GM12878 (cell line): ENCODE measurements around the gene FPGS. TPM values are rescaled to one million over a fixed set of nuclear protein-coding genes. Genes with fewer than 3 reads are reported as not detected.
A peak's percentile ranks its signal among the peaks of the same experiment; 100 is the strongest.

Experiments used
- ATAC-seq: fragments of 200-7000 bp; cut with Tn5 transposase; 3 replicates; pipeline ENCODE4 v1.9.1; 2020; ENCODE audit warnings: mild to moderate bottlenecking, moderate library complexity
- BruUV-seq: library from RNA; stranded (reverse); fragments of 400-500 nt; replicated peaks from 2 replicates; lab custom pipeline; 2021; lab: Mats Ljungman, UMichigan
- CTCF ChIA-PET: fragments of 300-600 bp; sonication (Branson Sonifier 250); formaldehyde crosslinking; extraction: SDS; loops from one replicate; lab custom pipeline; 2021; ENCODE audit warnings: inconsistent platforms; lab: Yijun Ruan, JAX
- POLR2A ChIA-PET: fragments of 350-600 bp; formaldehyde crosslinking; extraction: SDS; loops from one replicate; lab custom pipeline; 2021; ENCODE audit warnings: inconsistent platforms; lab: Charles Lee
- RAD21 ChIA-PET: fragments of 300-600 bp; sonication (Branson Sonifier 250); formaldehyde crosslinking; loops from one replicate; lab custom pipeline; 2023; ENCODE audit warnings: antibody characterized with exemption; ENCODE audit not compliant: unreplicated experiment; lab: Charles Lee
- SMC1A ChIA-PET: fragments of 300-600 bp; sonication (Branson Sonifier 250); formaldehyde crosslinking; loops from one replicate; lab custom pipeline; 2023; ENCODE audit not compliant: unreplicated experiment, uncharacterized antibody; lab: Charles Lee
- DNase-seq: peaks from one replicate; pipeline ENCODE4 v3.0.0-alpha.2; 2011; ENCODE audit warnings: low read depth, low spot score
- FAIRE-seq: peaks from 3 replicates; lab custom pipeline; 2011; peaks lifted over from hg19 to GRCh38; lab: Jason Lieb, UNC
- H2AFZ ChIP-seq: 2 replicates; pipeline ENCODE4 v1.6.0; 2011; ENCODE audit warnings: low read depth, low read length, control low read depth; ENCODE audit not compliant: control insufficient read depth
- H3K27ac ChIP-seq: 2 replicates; pipeline ENCODE4 v1.5.1; 2011; ENCODE audit warnings: control low read depth; ENCODE audit not compliant: control insufficient read depth, insufficient read depth
- H3K27me3 ChIP-seq, 2 experiments: replicated peaks in 1 of 2; 2 replicates each; pipeline versions ENCODE4 v1.6.0 to v1.6.1; 2011; ENCODE audit warnings: low read length in 1 of 2; ENCODE audit not compliant: control insufficient read depth in 2 of 2, insufficient read depth in 2 of 2
- H3K36me3 ChIP-seq, 2 experiments: 2 replicates each; pipeline ENCODE4 v1.5.1; 2011; ENCODE audit warnings: low read length in 1 of 2; ENCODE audit not compliant: control insufficient read depth in 2 of 2, insufficient read depth in 2 of 2
- H3K4me1 ChIP-seq: 2 replicates; pipeline ENCODE4 v1.6.1; 2011; ENCODE audit warnings: mild to moderate bottlenecking, low read length, moderate library complexity, mixed read lengths; ENCODE audit not compliant: control insufficient read depth, insufficient read depth
- H3K4me2 ChIP-seq: 2 replicates; pipeline ENCODE4 v1.6.0; 2011; ENCODE audit warnings: control low read depth; ENCODE audit not compliant: control insufficient read depth, insufficient read depth
- H3K4me3 ChIP-seq: fragments of 200-600 bp; sonication (generic); 2 replicates; pipeline ENCODE4 v1.5.1; 2016
- H3K79me2 ChIP-seq: 2 replicates; pipeline ENCODE4 v1.6.0; 2011; ENCODE audit warnings: low read length; ENCODE audit not compliant: control insufficient read depth, insufficient read depth
- H3K9ac ChIP-seq: 2 replicates; pipeline ENCODE4 v1.8.0; 2011; ENCODE audit warnings: low read length, control low read depth, mixed read lengths; ENCODE audit not compliant: control insufficient read depth, insufficient read depth
- H3K9me3 ChIP-seq: replicated peaks from 3 replicates; pipeline ENCODE4 v1.5.1; 2011; ENCODE audit warnings: mild to moderate bottlenecking, low read length; ENCODE audit not compliant: control insufficient read depth, insufficient read depth
- H4K20me1 ChIP-seq: 2 replicates; pipeline ENCODE4 v1.6.0; 2011; ENCODE audit not compliant: control insufficient read depth, insufficient read depth
- ATF2 ChIP-seq: IDR thresholded peaks from 2 replicates; pipeline ENCODE4 v1.6.1; 2012; ENCODE audit warnings: low read length, inconsistent platforms
- CREM ChIP-seq: IDR thresholded peaks from 2 replicates; pipeline ENCODE4 v1.6.1; 2014; ENCODE audit warnings: antibody characterized with exemption, low read depth
- ELK1 ChIP-seq: IDR thresholded peaks from 2 replicates; pipeline ENCODE4 v1.6.1; 2012; ENCODE audit warnings: low read depth, low read length, improper control_type of control experiment
- EP300 ChIP-seq, 2 experiments: fragments of 150-350 bp in 1 of 2; IDR thresholded peaks; 2 replicates each; pipeline ENCODE4 v1.6.1; 2011 to 2012; ENCODE audit warnings: low read depth in 2 of 2, low read length in 2 of 2, borderline replicate concordance in 1 of 2, improper control_type of control experiment in 1 of 2, inconsistent platforms in 1 of 2; ENCODE audit not compliant: control insufficient read depth in 1 of 2
- KLF5 ChIP-seq: fragments of 450-650 bp; IDR thresholded peaks from 2 replicates; pipeline ENCODE4 v1.6.1; 2014; ENCODE audit warnings: mild to moderate bottlenecking; ENCODE audit not compliant: partially characterized antibody
- NFYA ChIP-seq: IDR thresholded peaks from 2 replicates; pipeline ENCODE4 v1.6.1; 2011; ENCODE audit warnings: low read depth, mild to moderate bottlenecking, low read length, improper control_type of control experiment, borderline replicate concordance
- PAX5 ChIP-seq: IDR thresholded peaks from 2 replicates; pipeline ENCODE4 v1.6.1; 2011; ENCODE audit warnings: low read depth, low read length, borderline replicate concordance
- POLR2A ChIP-seq: IDR thresholded peaks from 2 replicates; pipeline ENCODE4 v1.6.1; 2011; ENCODE audit warnings: low read depth, mild to moderate bottlenecking, low read length
- POU2F2 ChIP-seq: IDR thresholded peaks from 3 replicates; pipeline ENCODE4 v1.6.1; 2011; ENCODE audit warnings: low read depth, mild to moderate bottlenecking, low read length, borderline replicate concordance
- RAD51 ChIP-seq: fragments of 450-650 bp; IDR thresholded peaks from 2 replicates; pipeline ENCODE4 v1.6.1; 2016; ENCODE audit warnings: moderate library complexity, mild to moderate bottlenecking, inconsistent platforms
- RBBP5 ChIP-seq: fragments of 200-600 bp; sonication (generic); conservative IDR thresholded peaks from 2 replicates; pipeline ENCODE4 v1.6.1; 2016
- STAT1 ChIP-seq: fragments of 450-650 bp; conservative IDR thresholded peaks from 2 replicates; pipeline ENCODE4 v1.6.1; 2014; ENCODE audit warnings: antibody characterized with exemption, mild to moderate bottlenecking
- ZNF622 ChIP-seq: fragments of 450-650 bp; IDR thresholded peaks from 2 replicates; pipeline ENCODE4 v1.6.1; 2017; ENCODE audit warnings: mild to moderate bottlenecking, inconsistent platforms
- WGBS: methylation state at CpG from one replicate; pipeline ENCODE4 v1.1.6; 2016; ENCODE audit warnings: low lambda C conversion rate; ENCODE audit not compliant: insufficient replicate concordance, insufficient coverage; ENCODE audit errors: missing lambda C conversion rate; 5-methylcytosine and 5-hydroxymethylcytosine counted together
- in situ Hi-C: fragments of 300-500 bp; cut with MboI; formaldehyde crosslinking; loops from 9 replicates; pipeline ENCODE4 v1.14.3; 2018; ENCODE audit warnings: mixed read lengths
- intact Hi-C: fragments of 100-400 bp; cut with micrococcal nuclease; formaldehyde crosslinking; loops from one replicate; pipeline ENCODE4 v1.14.2; 2022; ENCODE audit not compliant: unreplicated experiment
- polyA plus RNA-seq, 11 experiments: library from polyadenylated mRNA; depleted of rRNA in 4 of 11; unstranded in 6 of 11; stranded (reverse) in 5 of 11; fragments of >200 nt; fragmentation: Nextera tagmentation in 4 of 11; fragmentation: Illumina TruSeq in 1 of 11; extraction: Ambion mirVana in 4 of 11; extraction: Trizol in 1 of 11; gene quantifications; 1 replicate in 1 of 11; 2 replicates in 10 of 11; pipeline versions ENCODE4 v1.2.1 to v1.2.3, GENCODE V29; 2011 to 2016; ENCODE audit warnings: inconsistent platforms in 2 of 11, missing spikeins in 2 of 11, low read depth in 1 of 11
- total RNA-seq, 4 experiments: library from RNA; depleted of rRNA in 3 of 4; stranded (reverse); fragments of >200 nt in 3 of 4; fragmentation: Illumina TruSeq in 1 of 4; extraction: Trizol in 1 of 4; gene quantifications; 2 replicates each; pipeline versions ENCODE4 v1.2.1 to v1.2.3, GENCODE V29; 2013 to 2021

Gene FPGS
- total and polyA plus RNA-seq, 10 of the 15 experiments (the other 5 are each of a cell fraction or from before 2014, with no cell fraction given) = 1.2 to 127 (median 80.4) TPM

GRCh38 chr9:127817881-127818434 is 15.3 kb downstream of the FPGS start:
- SMC1A ChIA-PET = no interaction called here
- H2AFZ ChIP-seq = no peak overlapping the region
- no peaks in the 10 kb centered on the region for H3K4me1 ChIP-seq
- no peaks in the 10 kb centered on the region for H3K9me3 ChIP-seq
- POLR2A ChIA-PET = interaction anchor here (0.5 to 1.0 kb wide), 2 partner anchors 9 to 33 kb away, joined by 3 read pairs; no protein-coding TSS in a partner anchor
- peaks cover 0 to 15% of the 10 kb centered on the region in 2 experiments; a peak in 3 of 4 replicates for H3K36me3 ChIP-seq
- DNase-seq (no peak), FAIRE-seq (no peak), ATAC-seq (no peak)
- H3K4me3 ChIP-seq = no peak overlapping the region
- RAD21 ChIA-PET = no interaction called here
- no peak overlapping the region for H3K27ac ChIP-seq
- intact Hi-C loops (no loop called here), in situ Hi-C loops (no loop called here)
- no peaks in the 10 kb centered on the region for H3K79me2 ChIP-seq
- H3K27me3 ChIP-seq = no peaks in the 10 kb centered on the region
- H4K20me1 ChIP-seq = no peaks in the 10 kb centered on the region
- CTCF ChIA-PET = interaction anchor here (1.9 kb wide), 1 partner anchor 52 kb away, joined by 5 read pairs; no protein-coding TSS in a partner anchor
- no peak overlapping the region for H3K4me2 ChIP-seq
- no TSS peak for BruUV-seq
- TF ChIP-seq PAX5 (no peak), POLR2A (peak; percentile 56; the same call in 1 of the 2 replicates), ELK1 (no peak)
- 89% methylated on average over 17 of the region's 17 CpGs for WGBS
- H3K9ac ChIP-seq = no peak overlapping the region

- ChIA-PET POLR2A (interaction anchor here (0.5 to 1.0 kb wide), 2 partner anchors 9 to 33 kb away, joined by 3 read pairs; no protein-coding TSS in a partner anchor), RAD21 (no interaction called here), SMC1A (no interaction called here), CTCF (interaction anchor here (1.0 to 1.9 kb wide), 2 partner anchors 13 to 51 kb away, joined by 3 to 5 read pairs; no protein-coding TSS in a partner anchor)
- H3K27ac ChIP-seq = no peak overlapping the region
- no peak overlapping the region for H3K4me2 ChIP-seq
- DNase-seq (no peak), ATAC-seq (no peak), FAIRE-seq (no peak)
- H3K79me2 ChIP-seq = no peaks in the 10 kb centered on the region
- no peaks in the 10 kb centered on the region for H3K9me3 ChIP-seq
- no peaks in the 10 kb centered on the region for H3K27me3 ChIP-seq
- H4K20me1 ChIP-seq = no peaks in the 10 kb centered on the region
- in situ Hi-C loops (no loop called here), intact Hi-C loops (no loop called here)
- no peaks in the 10 kb centered on the region for H3K4me1 ChIP-seq
- WGBS = 92% methylated on average over 8 of the region's 11 CpGs
- BruUV-seq = no TSS peak
- no peak overlapping the region for H3K9ac ChIP-seq
- H2AFZ ChIP-seq = no peak overlapping the region
- peaks cover 0 to 8% of the 10 kb centered on the region in 2 experiments; a peak in 3 of 4 replicates for H3K36me3 ChIP-seq
- H3K4me3 ChIP-seq = no peak overlapping the region
- TF ChIP-seq STAT1 (no peak), ZNF622 (no peak), CREM (no peak), RBBP5 (no peak), EP300 (IDR thresholded peaks at IDR 0.05; ENCODE audit: borderline replicate concordance in 1 of 2, control insufficient read depth in 1 of 2, low read depth in 2 of 2, low read length in 2 of 2) (no peak), NFYA (no peak), KLF5 (no peak), ATF2 (no peak), POU2F2 (no peak), RAD51 (no peak)
These were observed 15.9 kb downstream of the FPGS start for GRCh38 chr9:127818574-127818973.
